Right lobe of liver (tissue), 6 donors: ENCODE data around the gene MAMSTR. TPM values are rescaled to one million over a fixed set of nuclear protein-coding genes. Genes with fewer than 3 reads are reported as not detected.

Experiments used
- ATAC-seq, 4 donors: fragments of 200-7000 bp; cut with Tn5 transposase; one replicate each; pipeline ENCODE4 v1.9.1; 2020; ENCODE audit warnings: mild to moderate bottlenecking in 4 of 4, moderate library complexity in 4 of 4
- DNase-seq, 3 donors: peaks; one replicate each; pipeline ENCODE4 v3.0.0-alpha.2; 2020
- H3K27ac ChIP-seq, 3 donors: fragments of 200-600 bp; one replicate each; pipeline ENCODE4 v1.8.0; 2022
- H3K27me3 ChIP-seq, 2 donors: fragments of 200-600 bp; one replicate each; pipeline ENCODE4 v1.8.0; 2022
- H3K36me3 ChIP-seq, 4 donors: fragments of 200-600 bp; sonication (generic) in 1 of 4; one replicate each; pipeline versions ENCODE4 v1.5.1 to v1.8.0; 2017 to 2022; ENCODE audit warnings: control low read depth in 1 of 4
- H3K4me1 ChIP-seq, 4 donors: fragments of 200-600 bp; sonication (generic) in 1 of 4; one replicate each; pipeline versions ENCODE4 v1.5.1 to v1.8.0; 2017 to 2022; ENCODE audit warnings: control low read depth in 1 of 4
- H3K4me3 ChIP-seq, 3 donors: fragments of 200-600 bp; one replicate each; pipeline ENCODE4 v1.8.0; 2022
- H3K9me3 ChIP-seq, 4 donors: fragments of 200-600 bp; sonication (generic) in 1 of 4; one replicate each; pipeline versions ENCODE4 v1.5.1 to v1.8.0; 2017 to 2022; ENCODE audit warnings: control low read depth in 1 of 4
- CTCF ChIP-seq, 4 donors: fragments of 200-600 bp in 3 of 4; fragments of 450-650 bp in 1 of 4; IDR thresholded peaks; one replicate each; pipeline versions ENCODE4 v1.5.1 to v1.8.0; 2016 to 2022; ENCODE audit warnings: antibody characterized with exemption in 4 of 4, mild to moderate bottlenecking in 2 of 4
- POLR2A ChIP-seq: fragments of 450-650 bp; IDR thresholded peaks from one replicate; pipeline ENCODE4 v1.6.1; 2017; ENCODE audit warnings: antibody characterized with exemption, mild to moderate bottlenecking
- WGBS: methylation state at CpG from one replicate; pipeline ENCODE4 v1.1.6; 2018; ENCODE audit warnings: low coverage, low lambda C conversion rate; ENCODE audit not compliant: insufficient coverage; ENCODE audit errors: missing lambda C conversion rate; 5-methylcytosine and 5-hydroxymethylcytosine counted together
- intact Hi-C, 2 donors: fragments of 100-400 bp; cut with DNase I; formaldehyde crosslinking; loops; one replicate each; pipeline versions ENCODE4 v1.11.2 to v1.14.1; 2022
- total RNA-seq, 6 experiments: library from RNA; depleted of rRNA in 2 of 6; stranded (reverse); fragments of >200 nt in 2 of 6; fragmentation: NEBNext Ultra II Directional in 3 of 6; extraction: Animal tissue kit (Norgen Biotek cat#: 25700) in 3 of 6; gene quantifications; one replicate each; pipeline versions ENCODE4 v1.1.0 to v1.2.4, GENCODE V29; 2016 to 2023
- donor health status: DM: no; HTN: yes; CAD: no.
- donor health status: DM: no; HTN: no; CAD: no.
- donor health status: DM: no; HTN: no; CAD: no.
- donor health status: DM: no; HTN: yes; CAD: no.
- donor health status: DM: no; HTN: yes; CAD: no.

Gene MAMSTR
- total RNA-seq, 6 experiments from 2014 or later = 0.22 to 0.37 (median 0.24) TPM; not detected in 1

GRCh38 chr19:48760504-48761205, 41.1 kb upstream of the MAMSTR start:
- H3K27ac ChIP-seq = peak overlapping the region in 2 of 3 donors; percentile 1 to 53
- no peak for DNase-seq
- no peaks in the 10 kb centered on the region for H3K27me3 ChIP-seq
- no peak for TF ChIP-seq CTCF (IDR thresholded peaks at IDR 0.05)
- no peak for TF ChIP-seq POLR2A
- ATAC-seq = peak in 2 of 4 donors; percentile 1 to 15
- H3K9me3 ChIP-seq = no peaks in the 10 kb centered on the region
- H3K36me3 ChIP-seq = peaks cover 0 to 11% (median 0%) of the 10 kb centered on the region in 4 donors
- H3K4me1 ChIP-seq = peaks cover 0 to 21% (median 5%) of the 10 kb centered on the region in 4 donors
- intact Hi-C loops = loop anchor here in 1 of 2 donors (10.0 kb wide), 1 partner anchor 86 kb away; the partner anchor contains the start of gene NTN5
- WGBS = 27% methylated on average over 11 of the region's 16 CpGs
- no peak overlapping the region for H3K4me3 ChIP-seq

- Histone ChIP-seq H3K4me1 (peaks cover 0 to 21% (median 6%) of the 10 kb centered on the region in 4 donors), H3K27me3 (no peaks in the 10 kb centered on the region), H3K36me3 (peaks cover 0 to 11% (median 0%) of the 10 kb centered on the region in 4 donors), H3K9me3 (no peaks in the 10 kb centered on the region), H3K27ac (peak overlapping the region in 1 of 3 donors; percentile 70), H3K4me3 (peak overlapping the region in 1 of 3 donors; percentile 59)
- TF ChIP-seq CTCF (IDR thresholded peaks at IDR 0.05) (no peak), POLR2A (no peak)
- ATAC-seq (peak in 3 of 4 donors; percentile 5 to 18 (median 7)), DNase-seq (peak in 1 of 3 donors; percentile 61)
- WGBS = no CpG with 5 or more reads among the region's 14 CpGs
- intact Hi-C loops = no loop called here
Observed at GRCh38 chr19:48757741-48758144, 38.2 kb upstream of the MAMSTR start.

GRCh38 chr19:48757089-48757675, 37.7 kb upstream of the MAMSTR start:
- Histone ChIP-seq H3K27ac (peak overlapping the region in 1 of 3 donors; percentile 70), H3K27me3 (no peaks in the 10 kb centered on the region), H3K4me1 (peaks cover 0 to 21% (median 8%) of the 10 kb centered on the region in 4 donors), H3K9me3 (no peaks in the 10 kb centered on the region), H3K4me3 (peak overlapping the region in 2 of 3 donors; percentile 7 to 59), H3K36me3 (peaks cover 0 to 11% (median 0%) of the 10 kb centered on the region in 4 donors)
- DNase-seq (peak in 1 of 3 donors; percentile 60), ATAC-seq (peak; percentile 11 to 25 (median 12))
- intact Hi-C loops = no loop called here
- WGBS = 25% methylated on average over 4 of the region's 12 CpGs
- TF ChIP-seq CTCF (IDR thresholded peaks at IDR 0.05) (no peak), POLR2A (no peak)

GRCh38 chr19:48756686-48757085, 37.2 kb upstream of the MAMSTR start:
- Histone ChIP-seq H3K4me3 (peak overlapping the region in 2 of 3 donors; percentile 7 to 59), H3K9me3 (no peaks in the 10 kb centered on the region), H3K27me3 (no peaks in the 10 kb centered on the region), H3K27ac (peak overlapping the region in 1 of 3 donors; percentile 70), H3K4me1 (peaks cover 0 to 21% (median 8%) of the 10 kb centered on the region in 4 donors), H3K36me3 (peaks cover 0 to 11% (median 0%) of the 10 kb centered on the region in 4 donors)
- WGBS = 29% methylated on average over 1 of the region's 9 CpGs
- ATAC-seq (no peak), DNase-seq (no peak)
- TF ChIP-seq POLR2A (no peak), CTCF (IDR thresholded peaks at IDR 0.05) (no peak)
- intact Hi-C loops = no loop called here
